Lung (tissue), 16 donors: ENCODE data around the gene SIDT2. TPM values are rescaled to one million over a fixed set of nuclear protein-coding genes. Genes with fewer than 3 reads are reported as not detected.
"Not testable (repeated sequence)": the region's sequence is repeated elsewhere in the genome, so short reads cannot be mapped to it uniquely, and the experiment has no call there.

Experiments used
- ATAC-seq: fragments of 200-7000 bp; cut with Tn5 transposase; one replicate; pipeline ENCODE4 v1.9.1; 2020; ENCODE audit warnings: moderate number of reproducible peaks; ENCODE audit not compliant: insufficient read depth, low FRiP score
- DNase-seq, 3 donors: peaks; one replicate each; pipeline ENCODE4 v3.0.0-alpha.2; 2013 to 2017
- H3K27ac ChIP-seq, 2 donors: one replicate each; pipeline ENCODE4 v1.5.1; 2013; ENCODE audit warnings: mild to moderate bottlenecking in 2 of 2, moderate library complexity in 2 of 2, control low read depth in 1 of 2, inconsistent platforms in 1 of 2, low read depth in 1 of 2, low read length in 1 of 2
- H3K27me3 ChIP-seq, 3 donors: one replicate each; pipeline ENCODE4 v1.5.1; 2013; ENCODE audit warnings: low read length in 2 of 3; ENCODE audit not compliant: control insufficient read depth in 3 of 3, insufficient read depth in 3 of 3
- H3K36me3 ChIP-seq, 4 donors: one replicate each; pipeline ENCODE4 v1.5.1; 2013; ENCODE audit warnings: low read length in 4 of 4, mild to moderate bottlenecking in 1 of 4, moderate library complexity in 1 of 4; ENCODE audit not compliant: control insufficient read depth in 4 of 4, insufficient read depth in 4 of 4
- H3K4me1 ChIP-seq, 5 donors: one replicate each; pipeline ENCODE4 v1.5.1; 2013; ENCODE audit warnings: low read length in 5 of 5, mild to moderate bottlenecking in 2 of 5, moderate library complexity in 1 of 5; ENCODE audit not compliant: control insufficient read depth in 5 of 5, insufficient read depth in 5 of 5
- H3K4me3 ChIP-seq: one replicate; pipeline ENCODE4 v1.5.1; 2013; ENCODE audit warnings: mild to moderate bottlenecking, control low read depth, moderate library complexity
- H3K9ac ChIP-seq, 2 donors: one replicate each; pipeline ENCODE4 v1.5.1; 2013; ENCODE audit warnings: low read length in 2 of 2, control low read depth in 1 of 2; ENCODE audit not compliant: insufficient read depth in 1 of 2
- H3K9me3 ChIP-seq, 4 donors: one replicate each; pipeline ENCODE4 v1.5.1; 2013; ENCODE audit warnings: low read length in 3 of 4, mild to moderate bottlenecking in 1 of 4, moderate library complexity in 1 of 4; ENCODE audit not compliant: control insufficient read depth in 4 of 4, insufficient read depth in 3 of 4
- CTCF ChIP-seq: IDR thresholded peaks from 2 replicates; pipeline ENCODE4 v1.5.1; 2012; ENCODE audit warnings: mild to moderate bottlenecking; ENCODE audit errors: control extremely low read depth, extremely low read depth
- WGBS, 2 donors: extraction: QIAGEN DNeasy Blood & Tissue Kit; methylation state at CpG; one replicate each; pipeline ENCODE4 v1.1.7; 2013; 5-methylcytosine and 5-hydroxymethylcytosine counted together
- long read RNA-seq, 5 donors: transcript quantifications; one replicate each; lab custom pipeline, GENCODE V29; 2026
- polyA plus RNA-seq, 2 donors: library from polyadenylated mRNA; stranded (reverse); fragments of 200-250 nt; gene quantifications; one replicate each; pipeline ENCODE4 v1.2.1, GENCODE V29; 2013
- total RNA-seq, 2 donors: library from RNA; depleted of rRNA in 1 of 2; stranded (reverse); fragments of >200 nt in 1 of 2; gene quantifications; one replicate each; pipeline ENCODE4 v1.2.1, GENCODE V29; 2014 to 2021
- donor health status: control.
- donor health status: control.
- donor health status: Bipolar disorder and iron deficiency.
- donor health status: healthy.
- donor health status: DM: yes; HTN: yes; CAD: no.

The SIDT2 gene
- 10 to 100 TPM; 25.4 to 84.8 TPM for total RNA-seq
- 10 to 100 TPM; 31.4 to 45.4 TPM for polyA plus RNA-seq
- long read RNA-seq, donor 1 = 0 reads
- long read RNA-seq, donor 2 = 0 reads
- long read RNA-seq, donor 3 = 0 reads
- long read RNA-seq, donor 4 = 0 reads
- long read RNA-seq, donor 5, full-length matches to known transcripts = 3 of 3 reads
- long read RNA-seq, donor 5, partial matches to known transcripts = 0 of 3 reads
- long read RNA-seq, donor 5, other reads (novel, unspliced or antisense) = 0 of 3 reads

DNA sequence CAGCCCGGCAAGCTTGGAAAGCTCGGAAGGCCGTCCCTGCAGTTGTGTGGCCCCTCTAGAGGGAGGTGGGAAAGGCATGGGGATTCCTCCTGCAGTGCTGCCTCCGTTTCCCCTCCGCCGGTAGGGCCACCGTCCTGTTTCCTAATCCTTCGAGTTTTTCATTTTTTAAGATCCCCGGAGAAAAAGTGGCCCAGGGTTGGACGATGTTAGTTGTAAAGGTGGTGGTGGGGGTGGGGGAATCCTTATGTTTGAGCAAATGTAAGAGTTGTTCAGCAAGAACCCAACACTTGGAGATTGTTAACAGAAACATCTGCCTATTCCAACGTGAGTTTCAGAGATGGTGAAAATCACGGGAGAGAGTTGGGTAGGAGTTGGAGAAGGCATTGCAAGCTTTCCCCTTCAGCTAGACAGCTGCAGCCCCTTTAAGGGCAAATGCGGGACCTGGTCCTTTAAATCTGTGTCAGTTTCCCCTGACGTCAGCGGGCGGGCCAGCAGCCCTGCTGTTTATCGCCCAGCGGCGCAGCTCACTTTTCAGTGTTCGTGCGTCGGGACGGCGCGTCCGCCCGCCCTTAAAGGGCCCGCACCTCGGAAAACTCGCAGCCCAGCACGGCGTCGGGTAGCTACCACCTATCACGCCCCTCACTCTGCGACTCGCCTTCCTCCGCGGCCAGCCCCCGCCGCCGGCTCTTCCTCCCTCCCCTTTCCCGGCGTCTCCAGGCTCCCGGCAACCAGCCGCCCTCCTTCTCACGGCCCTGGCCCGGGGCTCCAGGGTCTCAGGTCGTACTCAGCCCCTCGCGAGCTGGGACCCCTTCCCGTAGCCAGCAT is at the start of gene SIDT2:
SIDT2 (plus strand) TSS at position 534 of the 825 bp plus-strand sequence. CDS start 521 bp downstream, outside the sequence.
- DNase-seq = peak; percentile 97 to 98 (median 98)
- ATAC-seq = peak; percentile 91
- Histone ChIP-seq H3K36me3 (peaks cover 0 to 10% (median 6%) of the 10 kb centered on the region in 4 donors), H3K9me3 (no peaks in the 10 kb centered on the region), H3K27me3 (no peaks in the 10 kb centered on the region), H3K9ac (peak within 1 kb of the TSS; percentile 80 to 90), H3K4me3 (peak within 1 kb of the TSS; percentile 91), H3K4me1 (peaks cover 11 to 25% (median 13%) of the 10 kb centered on the region in 5 donors), H3K27ac (peak within 1 kb of the TSS; percentile 91 to 97)
- WGBS, 2 donors = 1 to 2% methylated on average over 51 of the region's 51 CpGs
- TF ChIP-seq CTCF = peak; percentile 27

DNA sequence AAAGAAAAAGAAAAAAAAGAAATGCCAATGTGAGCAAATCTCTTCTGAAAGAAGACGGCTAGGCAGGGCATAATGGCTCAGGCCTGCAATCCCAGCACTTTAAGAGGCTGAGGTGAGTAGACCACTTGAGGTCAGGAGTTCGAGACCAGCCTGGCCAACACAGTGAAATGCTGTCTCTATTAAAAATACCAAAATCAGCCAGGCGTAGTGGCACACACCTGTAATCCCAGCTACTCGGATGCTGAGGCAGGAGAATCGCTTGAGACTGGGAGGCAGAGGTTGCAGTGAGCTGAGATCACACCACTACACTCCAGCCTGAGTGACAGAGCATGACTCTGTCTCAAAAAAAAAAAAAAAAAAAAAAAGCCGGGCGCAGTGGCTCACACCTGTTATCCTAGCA is 48.1 kb upstream of the SIDT2 start:
- WGBS, 2 donors = 95 to 97% methylated on average over 5 to 7 of the region's 7 CpGs
- not testable (repeated sequence) for H3K27me3 ChIP-seq, H3K36me3 ChIP-seq, H3K9ac ChIP-seq, H3K9me3 ChIP-seq, ATAC-seq, H3K4me1 ChIP-seq, H3K27ac ChIP-seq, H3K4me3 ChIP-seq, DNase-seq

DNA sequence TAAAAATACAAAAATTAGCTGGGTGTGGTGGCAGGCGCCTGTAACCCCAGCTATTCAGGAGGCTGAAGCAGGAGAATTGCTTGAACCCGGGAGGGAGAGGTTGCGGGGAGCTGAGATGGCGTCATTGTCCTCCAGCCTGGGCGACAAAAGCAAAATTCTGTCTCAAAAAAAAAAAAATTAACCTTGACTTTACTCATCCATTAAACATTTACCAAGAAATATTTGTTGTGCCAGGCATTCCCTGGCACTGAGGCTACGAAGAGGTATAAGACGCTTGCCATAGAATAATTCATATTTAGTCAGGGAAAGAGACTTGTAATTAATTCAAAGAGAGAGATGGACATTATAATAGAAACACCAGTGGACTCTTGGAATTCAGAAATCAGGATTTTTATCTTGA is 47.7 kb upstream of the SIDT2 start:
- Histone ChIP-seq H3K4me3 (no peak overlapping the region), H3K9ac (no peak overlapping the region), H3K27ac (no peak overlapping the region), H3K9me3 (no peaks in the 10 kb centered on the region), H3K4me1 (no peaks in the 10 kb centered on the region), H3K36me3 (no peaks in the 10 kb centered on the region), H3K27me3 (no peaks in the 10 kb centered on the region)
- 91 to 96% methylated on average over 7 of the region's 7 CpGs for WGBS, 2 donors
- ATAC-seq (no peak), DNase-seq (no peak)
- TF ChIP-seq CTCF = no peak

GRCh38 chr11:117134431-117134830 is 44.1 kb upstream of the SIDT2 start:
- TF ChIP-seq CTCF = no peak
- 66 to 72% methylated on average over 2 to 3 of the region's 3 CpGs for WGBS, 2 donors
- DNase-seq = no peak
- no peaks in the 10 kb centered on the region for H3K36me3 ChIP-seq
- H3K9ac ChIP-seq = no peak overlapping the region
- H3K27ac ChIP-seq = no peak overlapping the region
- no peaks in the 10 kb centered on the region for H3K4me1 ChIP-seq
- no peaks in the 10 kb centered on the region for H3K27me3 ChIP-seq
- no peak overlapping the region for H3K4me3 ChIP-seq
- no peaks in the 10 kb centered on the region for H3K9me3 ChIP-seq
- no peak for ATAC-seq

DNA sequence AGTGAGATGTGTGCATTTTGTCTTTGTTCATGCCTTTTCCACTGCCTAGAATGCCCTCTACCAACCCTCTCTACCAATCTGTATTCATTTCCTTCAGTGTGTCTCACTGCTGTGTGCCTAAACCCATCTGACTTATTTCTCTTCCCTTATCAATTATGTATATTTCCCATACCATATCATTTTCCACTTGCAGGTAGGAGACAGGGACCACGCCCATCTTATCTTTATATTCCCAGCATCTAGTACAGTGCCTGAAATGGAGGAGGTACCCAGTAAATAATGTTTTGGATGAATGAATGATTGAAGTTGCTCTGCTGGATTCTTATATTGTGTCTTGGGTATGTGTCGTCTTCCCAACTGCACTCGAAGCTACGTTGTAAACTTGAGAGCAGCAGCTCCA is 43.6 kb upstream of the SIDT2 start:
- not testable (repeated sequence) for H3K9ac ChIP-seq, ATAC-seq, DNase-seq, H3K4me1 ChIP-seq, H3K9me3 ChIP-seq, H3K27me3 ChIP-seq, H3K4me3 ChIP-seq, H3K27ac ChIP-seq, H3K36me3 ChIP-seq
- WGBS, 2 donors = 92 to 100% methylated on average over 1 of the region's 4 CpGs
